HEK293 (cell line): ENCODE data around the gene GNPTAB.
A peak's percentile ranks its signal among the peaks of the same experiment; 100 is the strongest.

Experiments
- CTCF ChIA-PET: fragments of 350-600 bp; formaldehyde crosslinking; extraction: SDS; loops from one replicate; lab custom pipeline; 2021; ENCODE audit warnings: antibody characterized with exemption; lab: Yijun Ruan, JAX
- POLR2A ChIA-PET: fragments of 300-600 bp; formaldehyde crosslinking; extraction: SDS; loops from one replicate; lab custom pipeline; 2020; ENCODE audit warnings: antibody characterized with exemption, inconsistent platforms; lab: Yijun Ruan, JAX
- H3K27ac ChIP-seq: fragments of 200-500 bp; sonication (Bioruptor generic); 2 replicates; pipeline ENCODE4 v1.5.1; 2014; ENCODE audit warnings: low read depth, low read length, control low read depth, inconsistent platforms; ENCODE audit errors: extremely low read depth
- H3K36me3 ChIP-seq, 2 experiments: fragments of 200-500 bp in 1 of 2; sonication (Bioruptor generic) in 1 of 2; 1 replicate in 1 of 2; 2 replicates in 1 of 2; pipeline ENCODE4 v1.5.1; 2014 to 2017; ENCODE audit warnings: inconsistent platforms in 2 of 2, low read length in 2 of 2; ENCODE audit not compliant: control insufficient read depth in 2 of 2, insufficient read depth in 1 of 2
- H3K4me1 ChIP-seq: fragments of 200-500 bp; sonication (Bioruptor generic); 2 replicates; pipeline ENCODE4 v1.5.1; 2014; ENCODE audit warnings: mild to moderate bottlenecking, low read length, inconsistent platforms; ENCODE audit not compliant: control insufficient read depth, insufficient read depth
- H3K4me3 ChIP-seq: 2 replicates; pipeline ENCODE4 v1.5.1; 2011; ENCODE audit warnings: low read depth, mild to moderate bottlenecking, control low read depth, low read length, moderate library complexity
- H3K9me3 ChIP-seq: fragments of 200-500 bp; sonication (Bioruptor generic); 2 replicates; pipeline ENCODE4 v1.5.1; 2014; ENCODE audit warnings: low read depth, low read length, inconsistent platforms; ENCODE audit not compliant: control insufficient read depth, insufficient read depth
- AEBP2 ChIP-seq: fragments of 450-650 bp; formaldehyde crosslinking; IDR thresholded peaks from 2 replicates; pipeline ENCODE4 v1.5.1; 2016; ENCODE audit warnings: missing biosample characterization, missing genetic modification characterization, borderline replicate concordance
- IKZF3 ChIP-seq: fragments of 450-650 bp; IDR thresholded peaks from 2 replicates; pipeline ENCODE4 v1.5.0; 2018; ENCODE audit warnings: missing biosample characterization, mild to moderate bottlenecking, missing genetic modification characterization, moderate library complexity
- MYNN ChIP-seq: fragments of 450-650 bp; formaldehyde crosslinking; IDR thresholded peaks from 2 replicates; pipeline ENCODE4 v1.5.1; 2016; ENCODE audit warnings: missing biosample characterization, missing genetic modification characterization, borderline replicate concordance
- OSR2 ChIP-seq: fragments of 450-650 bp; formaldehyde crosslinking; IDR thresholded peaks from 2 replicates; pipeline ENCODE4 v1.5.1; 2016; ENCODE audit warnings: missing biosample characterization, missing genetic modification characterization
- SCRT1 ChIP-seq: fragments of 450-650 bp; formaldehyde crosslinking; IDR thresholded peaks from 2 replicates; pipeline ENCODE4 v1.5.1; 2016; ENCODE audit warnings: missing biosample characterization, missing genetic modification characterization, borderline replicate concordance
- SCRT2 ChIP-seq: fragments of 450-650 bp; formaldehyde crosslinking; IDR thresholded peaks from 2 replicates; pipeline ENCODE4 v1.5.1; 2016; ENCODE audit warnings: missing biosample characterization, missing genetic modification characterization
- WT1 ChIP-seq: fragments of 450-650 bp; formaldehyde crosslinking; IDR thresholded peaks from 2 replicates; pipeline ENCODE4 v1.5.1; 2016; ENCODE audit warnings: missing biosample characterization, missing genetic modification characterization
- ZBTB21 ChIP-seq: fragments of 450-650 bp; formaldehyde crosslinking; IDR thresholded peaks from 2 replicates; pipeline ENCODE4 v1.5.1; 2017; ENCODE audit warnings: missing biosample characterization, missing genetic modification characterization
- ZFHX2 ChIP-seq: fragments of 450-650 bp; formaldehyde crosslinking; conservative IDR thresholded peaks from 2 replicates; pipeline ENCODE4 v1.5.1; 2016; ENCODE audit warnings: missing biosample characterization, missing genetic modification characterization
- ZIC2 ChIP-seq: fragments of 450-650 bp; formaldehyde crosslinking; IDR thresholded peaks from 2 replicates; pipeline ENCODE4 v1.5.1; 2016; ENCODE audit warnings: missing biosample characterization, missing genetic modification characterization
- ZNF121 ChIP-seq: fragments of 450-650 bp; formaldehyde crosslinking; IDR thresholded peaks from 2 replicates; pipeline ENCODE4 v1.5.1; 2016; ENCODE audit warnings: missing biosample characterization, missing genetic modification characterization
- ZNF2 ChIP-seq: fragments of 450-650 bp; formaldehyde crosslinking; IDR thresholded peaks from 2 replicates; pipeline ENCODE4 v1.5.1; 2016; ENCODE audit warnings: missing biosample characterization, missing genetic modification characterization
- ZNF24 ChIP-seq: fragments of 450-650 bp; formaldehyde crosslinking; IDR thresholded peaks from 2 replicates; pipeline ENCODE4 v1.5.1; 2016; ENCODE audit warnings: missing biosample characterization, missing genetic modification characterization
- ZNF354C ChIP-seq: fragments of 450-650 bp; formaldehyde crosslinking; IDR thresholded peaks from 2 replicates; pipeline ENCODE4 v1.5.1; 2016; ENCODE audit warnings: missing biosample characterization, missing genetic modification characterization, low read depth, borderline replicate concordance
- ZNF530 ChIP-seq: fragments of 450-650 bp; formaldehyde crosslinking; IDR thresholded peaks from 2 replicates; pipeline ENCODE4 v1.5.1; 2016; ENCODE audit warnings: low read depth, missing biosample characterization, missing genetic modification characterization
- ZNF549 ChIP-seq: fragments of 450-650 bp; IDR thresholded peaks from 2 replicates; pipeline ENCODE4 v1.5.1; 2018; ENCODE audit warnings: missing biosample characterization, missing genetic modification characterization, mild to moderate bottlenecking, inconsistent platforms, moderate library complexity
- ZNF558 ChIP-seq: fragments of 450-650 bp; formaldehyde crosslinking; IDR thresholded peaks from 2 replicates; pipeline ENCODE4 v1.5.1; 2016; ENCODE audit warnings: missing biosample characterization, missing genetic modification characterization
- ZNF600 ChIP-seq: fragments of 450-650 bp; formaldehyde crosslinking; IDR thresholded peaks from 2 replicates; pipeline ENCODE4 v1.5.1; 2016; ENCODE audit warnings: missing biosample characterization, missing genetic modification characterization
- ZNF664 ChIP-seq: fragments of 450-650 bp; formaldehyde crosslinking; IDR thresholded peaks from 2 replicates; pipeline ENCODE4 v1.5.1; 2016; ENCODE audit warnings: missing biosample characterization, missing genetic modification characterization
- ZNF701 ChIP-seq: fragments of 450-650 bp; formaldehyde crosslinking; IDR thresholded peaks from 2 replicates; pipeline ENCODE4 v1.5.1; 2016; ENCODE audit warnings: missing biosample characterization, missing genetic modification characterization
- ZNF747 ChIP-seq: fragments of 450-650 bp; formaldehyde crosslinking; IDR thresholded peaks from 2 replicates; pipeline ENCODE4 v1.5.1; 2016; ENCODE audit warnings: missing biosample characterization, missing genetic modification characterization
- ZNF776 ChIP-seq: fragments of 450-650 bp; formaldehyde crosslinking; IDR thresholded peaks from 2 replicates; pipeline ENCODE4 v1.5.0; 2017; ENCODE audit warnings: missing biosample characterization, missing genetic modification characterization, borderline replicate concordance
- ZNF830 ChIP-seq: fragments of 450-650 bp; IDR thresholded peaks from 2 replicates; pipeline ENCODE4 v1.5.0; 2018; ENCODE audit warnings: missing biosample characterization, missing genetic modification characterization, low read depth, mild to moderate bottlenecking, moderate library complexity
- ZSCAN4 ChIP-seq: fragments of 450-650 bp; formaldehyde crosslinking; IDR thresholded peaks from 2 replicates; pipeline ENCODE4 v1.5.1; 2017; ENCODE audit warnings: missing biosample characterization, missing genetic modification characterization
- ZXDB ChIP-seq: fragments of 450-650 bp; formaldehyde crosslinking; IDR thresholded peaks from 2 replicates; pipeline ENCODE4 v1.5.1; 2016; ENCODE audit warnings: missing biosample characterization, missing genetic modification characterization

GNPTAB gene

GRCh38 chr12:101763246-101763931 is 67.4 kb downstream of the GNPTAB start:
- ChIA-PET CTCF (interaction anchor here (2.7 kb wide), 1 partner anchor 10 kb away, joined by 12 read pairs; no protein-coding TSS in a partner anchor), POLR2A (no interaction called here)
- H3K4me3 ChIP-seq, result no peak overlapping the region
- no peaks in the 10 kb centered on the region for H3K4me1 ChIP-seq
- H3K9me3 ChIP-seq, result no peaks in the 10 kb centered on the region
- no peak overlapping the region for H3K27ac ChIP-seq
- peaks cover 5 to 40% of the 10 kb centered on the region in 2 experiments; a peak in 1 of 3 replicates for H3K36me3 ChIP-seq
- TF ChIP-seq ZFHX2 (peak; percentile 25; the same call in 1 of the 2 replicates), OSR2 (no peak)

GRCh38 chr12:101761781-101762180 is 69.0 kb downstream of the GNPTAB start:
- H3K36me3 ChIP-seq, result peaks cover 0 to 33% of the 10 kb centered on the region in 2 experiments; a peak in 2 of 3 replicates
- TF ChIP-seq ZNF558 (tag by site-specific recombination), result no peak
- no peak for TF ChIP-seq IKZF3 (tag by site-specific recombination)
- no peak for TF ChIP-seq ZNF121
- no peak for TF ChIP-seq WT1 (tag by site-specific recombination)
- TF ChIP-seq ZSCAN4 (tag by site-specific recombination), result no peak
- TF ChIP-seq MYNN (tag by site-specific recombination), result no peak
- TF ChIP-seq ZNF747, result no peak
- no peak for TF ChIP-seq ZNF830 (tag by site-specific recombination)
- TF ChIP-seq ZNF600, result no peak
- TF ChIP-seq ZNF24 (tag by site-specific recombination), result no peak
- TF ChIP-seq ZIC2 (tag by site-specific recombination), result no peak
- TF ChIP-seq AEBP2 (tag by site-specific recombination), result no peak
- no peak for TF ChIP-seq SCRT2
- TF ChIP-seq ZNF549 (tag by site-specific recombination), result no peak
- TF ChIP-seq ZNF664 (tag by site-specific recombination), result no peak
- TF ChIP-seq ZNF2 (tag by site-specific recombination), result no peak
- TF ChIP-seq ZNF701 (tag by site-specific recombination), result no peak
- no peak for TF ChIP-seq ZXDB
- no peak for TF ChIP-seq ZBTB21 (tag by site-specific recombination)
- TF ChIP-seq, all 188 proteins: peak for 0
- ChIA-PET CTCF (interaction anchor here (0.5 to 2.7 kb wide), 5 partner anchors 12 to 347 kb away, joined by 3 to 12 read pairs (median 3); no protein-coding TSS in a partner anchor), POLR2A (no interaction called here)
- H3K9me3 ChIP-seq, result no peaks in the 10 kb centered on the region
- H3K27ac ChIP-seq, result no peak overlapping the region
- H3K4me1 ChIP-seq, result no peaks in the 10 kb centered on the region
- H3K4me3 ChIP-seq, result no peak overlapping the region

- H3K4me1 ChIP-seq, result no peaks in the 10 kb centered on the region
- H3K9me3 ChIP-seq, result no peaks in the 10 kb centered on the region
- TF ChIP-seq SCRT1 (no peak), ZNF776 (no peak), ZNF530 (no peak), ZNF354C (no peak)
- ChIA-PET POLR2A (no interaction called here), CTCF (interaction anchor here (0.5 to 2.7 kb wide), 5 partner anchors 12 to 970 kb away, joined by 3 to 12 read pairs (median 4); no protein-coding TSS in a partner anchor)
- H3K4me3 ChIP-seq, result no peak overlapping the region
- H3K27ac ChIP-seq, result no peak overlapping the region
- peaks cover 2 to 31% of the 10 kb centered on the region in 2 experiments; a peak in 2 of 3 replicates for H3K36me3 ChIP-seq
These were observed 69.4 kb downstream of the GNPTAB start for GRCh38 chr12:101761350-101761749.
